Left lung (tissue), 10 donors: ENCODE results near the gene RBPMS2. TPM values are rescaled to one million over a fixed set of nuclear protein-coding genes. Genes with fewer than 3 reads are reported as not detected.
A peak's percentile ranks its signal among the peaks of the same experiment; 100 is the strongest.

Source experiments
- ATAC-seq: fragments of 200-7000 bp; cut with Tn5 transposase; one replicate; pipeline ENCODE4 v1.9.1; 2020; ENCODE audit warnings: moderate library complexity
- DNase-seq, 4 donors: peaks; one replicate each; pipeline ENCODE4 v3.0.0-alpha.2; 2013 to 2020
- H3K27ac ChIP-seq, 2 donors: fragments of 200-600 bp; sonication (generic) in 1 of 2; one replicate each; pipeline versions ENCODE4 v1.5.0 to v1.8.0; 2020 to 2021
- H3K27me3 ChIP-seq, 2 donors: fragments of 200-600 bp; sonication (generic) in 1 of 2; one replicate each; pipeline versions ENCODE4 v1.5.0 to v1.8.0; 2020 to 2021
- H3K36me3 ChIP-seq, 2 donors: fragments of 200-600 bp; sonication (generic) in 1 of 2; one replicate each; pipeline versions ENCODE4 v1.5.0 to v1.8.0; 2020 to 2021
- H3K4me1 ChIP-seq, 2 donors: fragments of 200-600 bp; one replicate each; pipeline ENCODE4 v1.8.0; 2021
- H3K4me3 ChIP-seq, 2 donors: fragments of 200-600 bp; sonication (generic) in 1 of 2; one replicate each; pipeline versions ENCODE4 v1.5.0 to v1.8.0; 2020 to 2021; ENCODE audit warnings: mild to moderate bottlenecking in 1 of 2
- H3K9me3 ChIP-seq, 2 donors: fragments of 200-600 bp; sonication (generic) in 1 of 2; one replicate each; pipeline versions ENCODE4 v1.5.0 to v1.8.0; 2020 to 2021
- intact Hi-C, 2 donors: fragments of 100-400 bp; cut with DNase I; formaldehyde crosslinking; loops; one replicate each; pipeline versions ENCODE4 v1.11.2 to v1.14.2; 2022
- polyA plus RNA-seq, 6 donors: library from polyadenylated mRNA; unstranded; fragments of 120-200 nt; gene quantifications; one replicate each; pipeline ENCODE4 v1.2.1, GENCODE V29; 2013; ENCODE audit not compliant: insufficient read length in 6 of 6
- total RNA-seq, 2 donors: library from RNA; stranded (reverse); fragmentation: NEBNext Ultra II Directional; extraction: Animal tissue kit (Norgen Biotek cat#: 25700); gene quantifications; one replicate each; pipeline ENCODE4 v1.2.1, GENCODE V29; 2021
- TF ChIP-seq, protein P1 (sequence below), 2 donors: fragments of 200-600 bp; sonication (generic) in 1 of 2; IDR thresholded peaks; one replicate each; pipeline versions ENCODE4 v1.5.0 to v1.8.0; 2021; ENCODE audit warnings: antibody characterized with exemption in 2 of 2
- donor health status: DM: no; HTN: yes; CAD: no.
- donor health status: DM: no; HTN: no; CAD: no.

The RBPMS2 gene
- total and polyA plus RNA-seq, 8 donors, result 3.7 to 12.7 (median 6.8) TPM

DNA sequence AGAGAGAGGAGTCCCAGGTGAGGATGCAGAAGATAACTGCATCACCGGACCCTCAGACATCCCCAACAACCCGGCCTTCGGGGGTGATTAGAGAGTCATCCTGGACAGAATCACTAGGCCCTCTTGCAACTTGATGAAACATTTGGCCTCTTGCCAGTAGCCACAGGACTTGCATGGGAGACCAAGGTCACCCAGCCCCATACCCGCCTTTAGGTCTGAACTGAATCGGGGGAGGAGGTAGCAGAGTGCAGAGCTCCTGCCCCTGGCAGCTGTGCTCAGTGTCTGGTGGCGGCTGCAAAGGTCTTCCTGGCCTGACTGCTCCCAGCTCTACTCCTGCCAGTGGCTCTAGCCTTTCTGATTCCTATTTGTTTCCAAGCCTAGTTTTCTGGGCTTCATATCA lies 37.7 kb upstream of the RBPMS2 start:
- ATAC-seq (no peak), DNase-seq (no peak)
- Histone ChIP-seq H3K36me3 (no peaks in the 10 kb centered on the region), H3K27ac (no peak overlapping the region), H3K9me3 (no peaks in the 10 kb centered on the region), H3K27me3 (peaks cover 0 to 9% of the 10 kb centered on the region in 2 donors), H3K4me3 (no peak overlapping the region), H3K4me1 (no peaks in the 10 kb centered on the region)
- intact Hi-C loops, result no loop called here
- TF ChIP-seq, protein P1, sequence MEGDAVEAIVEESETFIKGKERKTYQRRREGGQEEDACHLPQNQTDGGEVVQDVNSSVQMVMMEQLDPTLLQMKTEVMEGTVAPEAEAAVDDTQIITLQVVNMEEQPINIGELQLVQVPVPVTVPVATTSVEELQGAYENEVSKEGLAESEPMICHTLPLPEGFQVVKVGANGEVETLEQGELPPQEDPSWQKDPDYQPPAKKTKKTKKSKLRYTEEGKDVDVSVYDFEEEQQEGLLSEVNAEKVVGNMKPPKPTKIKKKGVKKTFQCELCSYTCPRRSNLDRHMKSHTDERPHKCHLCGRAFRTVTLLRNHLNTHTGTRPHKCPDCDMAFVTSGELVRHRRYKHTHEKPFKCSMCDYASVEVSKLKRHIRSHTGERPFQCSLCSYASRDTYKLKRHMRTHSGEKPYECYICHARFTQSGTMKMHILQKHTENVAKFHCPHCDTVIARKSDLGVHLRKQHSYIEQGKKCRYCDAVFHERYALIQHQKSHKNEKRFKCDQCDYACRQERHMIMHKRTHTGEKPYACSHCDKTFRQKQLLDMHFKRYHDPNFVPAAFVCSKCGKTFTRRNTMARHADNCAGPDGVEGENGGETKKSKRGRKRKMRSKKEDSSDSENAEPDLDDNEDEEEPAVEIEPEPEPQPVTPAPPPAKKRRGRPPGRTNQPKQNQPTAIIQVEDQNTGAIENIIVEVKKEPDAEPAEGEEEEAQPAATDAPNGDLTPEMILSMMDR (IDR thresholded peaks at IDR 0.05), result no peak

DNA sequence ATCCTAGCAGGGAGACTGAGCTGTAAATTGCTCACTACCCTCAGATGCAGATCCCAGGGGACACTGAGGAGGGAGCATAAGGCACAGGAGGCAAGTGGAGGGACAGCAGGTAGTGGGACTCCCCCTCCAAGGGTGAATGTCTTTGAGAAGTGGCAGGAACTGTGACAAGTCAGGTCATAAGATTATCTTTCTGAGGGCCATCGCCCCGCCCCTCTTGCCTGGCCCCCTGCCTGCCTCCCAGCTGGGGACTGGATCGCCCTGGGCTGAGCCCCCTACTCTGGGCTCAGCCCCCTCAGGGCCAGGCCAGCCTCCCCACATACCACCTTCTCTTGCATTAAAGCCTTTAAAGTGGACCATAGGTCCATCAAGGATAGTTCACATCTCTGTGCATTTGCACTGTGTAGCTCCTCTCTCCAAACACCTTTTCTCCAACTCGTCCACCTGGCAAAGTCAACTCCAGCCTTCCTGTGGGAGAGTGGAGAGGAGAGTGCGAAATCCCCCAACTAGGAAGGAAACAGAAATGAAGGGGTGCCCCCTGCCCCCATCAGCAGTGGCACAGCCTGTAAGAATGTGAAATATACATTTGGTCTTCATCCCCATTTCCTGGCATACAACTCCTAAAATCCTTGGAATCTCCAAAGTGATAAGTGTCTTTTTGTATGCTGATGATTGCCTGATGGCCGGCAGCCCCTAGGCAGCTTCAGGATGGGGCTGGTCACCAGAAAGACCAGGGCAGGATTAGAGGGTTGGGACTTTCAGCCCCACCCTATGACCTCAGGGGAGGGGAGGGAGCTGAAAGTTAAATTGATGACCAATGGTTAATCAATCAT lies 35.3 kb upstream of the RBPMS2 start:
- DNase-seq (no peak), ATAC-seq (no peak)
- H3K27ac ChIP-seq, result no peak overlapping the region
- peaks cover 0 to 9% of the 10 kb centered on the region in 2 donors for H3K27me3 ChIP-seq
- no peaks in the 10 kb centered on the region for H3K4me1 ChIP-seq
- TF ChIP-seq, protein P1 (IDR thresholded peaks at IDR 0.05), result no peak
- no peaks in the 10 kb centered on the region for H3K36me3 ChIP-seq
- intact Hi-C loops, result loop anchor here in 1 of 2 donors (2.0 kb wide), 1 partner anchor 80 kb away; no protein-coding TSS in a partner anchor
- no peak overlapping the region for H3K4me3 ChIP-seq
- H3K9me3 ChIP-seq, result no peaks in the 10 kb centered on the region

DNA sequence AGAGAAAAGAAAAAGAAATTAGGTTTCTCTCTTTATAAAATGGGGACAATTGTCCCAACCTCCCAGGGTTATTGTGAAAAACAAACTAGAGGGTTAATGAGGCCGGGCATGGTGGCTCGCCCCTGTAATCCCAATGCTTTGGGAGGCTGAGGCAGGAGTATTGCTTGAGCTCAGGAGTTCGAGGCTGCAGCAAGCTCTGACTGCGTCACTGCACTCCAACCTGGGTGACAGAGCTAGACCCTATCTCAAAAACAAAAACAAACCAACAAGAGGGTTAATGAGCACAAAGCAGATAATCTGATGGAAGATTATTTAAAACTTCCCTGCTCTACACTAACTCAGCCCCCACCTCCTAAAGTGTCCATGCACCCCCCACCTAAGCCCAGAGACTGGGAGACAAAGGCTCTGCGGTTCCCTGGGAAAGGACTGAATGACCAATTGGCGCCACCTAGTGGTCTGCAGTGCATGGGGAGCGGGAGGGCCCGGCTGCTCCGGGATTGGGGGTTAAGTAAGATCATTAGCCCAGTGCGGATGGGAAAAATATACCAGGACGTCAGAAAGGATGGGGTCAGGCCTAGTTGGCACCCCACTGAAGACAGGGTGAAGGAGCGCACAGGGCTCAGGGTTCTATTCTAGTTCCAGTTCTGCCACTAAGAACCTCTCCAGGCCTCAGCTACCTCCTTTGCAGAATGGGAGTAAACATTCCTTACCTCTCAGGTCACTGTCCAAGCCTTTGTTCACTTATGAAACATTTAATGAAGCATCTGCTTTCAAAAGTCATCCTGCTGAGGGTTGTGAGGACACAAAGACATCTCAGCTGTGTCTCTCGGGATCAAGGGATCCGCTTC lies 34.5 kb upstream of the RBPMS2 start:
- no peaks in the 10 kb centered on the region for H3K4me1 ChIP-seq
- DNase-seq, result peak; percentile 61 to 92 (median 80)
- intact Hi-C loops, result loop anchor here in 1 of 2 donors (2.0 kb wide), 1 partner anchor 79 kb away; no protein-coding TSS in a partner anchor

DNA sequence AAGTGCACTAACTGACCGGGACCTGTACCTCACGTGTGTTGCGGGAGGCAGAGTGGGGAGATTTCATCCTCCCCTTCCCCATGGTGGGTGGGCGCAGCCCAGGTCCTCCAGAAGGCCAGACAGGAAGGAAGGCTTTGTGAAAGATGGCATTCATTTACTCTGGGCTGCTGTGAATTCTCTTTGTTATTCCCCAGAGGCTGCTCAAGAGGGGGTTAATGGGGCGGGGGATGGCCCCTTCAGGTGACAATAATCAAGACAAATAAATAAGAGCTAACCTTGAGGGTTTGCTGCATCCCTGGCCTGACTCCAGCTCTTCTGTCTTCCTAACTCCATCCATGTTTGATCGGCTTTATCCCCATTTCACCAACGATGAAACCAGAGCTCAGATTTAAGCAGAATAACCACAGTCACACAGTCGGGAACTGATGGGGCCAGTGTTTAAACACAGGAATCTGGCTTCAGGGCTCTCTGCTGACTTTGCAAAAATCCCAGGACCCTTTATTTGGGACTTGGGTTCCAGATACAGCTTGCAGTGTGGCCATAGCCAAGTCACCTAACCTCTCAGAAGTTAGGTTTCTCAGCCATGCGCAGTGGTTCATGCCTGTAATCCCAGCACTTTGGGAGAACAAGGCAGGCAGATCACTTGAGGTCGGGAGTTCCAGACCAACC lies 33.5 kb upstream of the RBPMS2 start:
- intact Hi-C loops, result no loop called here

More for the DNA sequence above, 34.5 kb upstream of the RBPMS2 start:
- Histone ChIP-seq H3K27ac (no peak overlapping the region), H3K27me3 (peaks cover 0 to 9% of the 10 kb centered on the region in 2 donors), H3K36me3 (no peaks in the 10 kb centered on the region), H3K4me3 (no peak overlapping the region), H3K9me3 (no peaks in the 10 kb centered on the region)
- ATAC-seq, result peak; percentile 95
- TF ChIP-seq, protein P1 (IDR thresholded peaks at IDR 0.05), result peak; percentile 82 to 92

More for the DNA sequence above, 33.5 kb upstream of the RBPMS2 start:
- Histone ChIP-seq H3K27ac (no peak overlapping the region), H3K4me3 (no peak overlapping the region), H3K36me3 (no peaks in the 10 kb centered on the region), H3K4me1 (no peaks in the 10 kb centered on the region), H3K27me3 (peaks cover 0 to 9% of the 10 kb centered on the region in 2 donors), H3K9me3 (no peaks in the 10 kb centered on the region)
- TF ChIP-seq, protein P1 (IDR thresholded peaks at IDR 0.05), result no peak
- ATAC-seq (no peak), DNase-seq (no peak)
